Measurements from ENCODE around the gene CELF3.
"Not testable (repeated sequence)": the region's sequence is repeated elsewhere in the genome, so short reads cannot be mapped to it uniquely, and the experiment has no call there.

CELF3 gene

GRCh38 chr1:151673407-151673806 is 43.2 kb downstream of the CELF3 start:
- DNase-seq (ENCODE audit: low read depth, low spot score): no peak
- no peaks in the 10 kb centered on the region for H3K9me3 ChIP-seq (ENCODE audit: control insufficient read depth, insufficient read depth, low read length)
- no peaks in the 10 kb centered on the region for H3K27me3 ChIP-seq (ENCODE audit: control insufficient read depth, insufficient read depth, low read length)
- H3K4me1 ChIP-seq (ENCODE audit: control insufficient read depth, insufficient read depth, low read length): no peaks in the 10 kb centered on the region
- WGBS (ENCODE audit: insufficient coverage, insufficient read length): no CpG with 5 or more reads among the region's 1 CpG
- H3K4me3 ChIP-seq (ENCODE audit: low read length): no peak overlapping the region
- no peak overlapping the region for H3K27ac ChIP-seq (ENCODE audit: low read length)
- no peaks in the 10 kb centered on the region for H3K36me3 ChIP-seq (ENCODE audit: control insufficient read depth, insufficient read depth, low read length)

- DNase-seq (ENCODE audit: low read depth, low spot score); H3K4me3 ChIP-seq (ENCODE audit: low read length); H3K27ac ChIP-seq (ENCODE audit: low read length); H3K36me3 ChIP-seq (ENCODE audit: control insufficient read depth, insufficient read depth, low read length); H3K9me3 ChIP-seq (ENCODE audit: control insufficient read depth, insufficient read depth, low read length); H3K4me1 ChIP-seq (ENCODE audit: control insufficient read depth, insufficient read depth, low read length); H3K27me3 ChIP-seq (ENCODE audit: control insufficient read depth, insufficient read depth, low read length): not testable (repeated sequence)
- WGBS (ENCODE audit: insufficient coverage, insufficient read length): no CpG with 5 or more reads among the region's 2 CpGs
Measured at GRCh38 chr1:151670036-151670675, 46.4 kb downstream of the CELF3 start.

- Histone ChIP-seq H3K9me3 (ENCODE audit: control insufficient read depth, insufficient read depth, low read length) (no peaks in the 10 kb centered on the region), H3K27me3 (ENCODE audit: control insufficient read depth, insufficient read depth, low read length) (no peaks in the 10 kb centered on the region), H3K4me3 (ENCODE audit: low read length) (no peak overlapping the region), H3K4me1 (ENCODE audit: control insufficient read depth, insufficient read depth, low read length) (no peaks in the 10 kb centered on the region), H3K27ac (ENCODE audit: low read length) (no peak overlapping the region), H3K36me3 (ENCODE audit: control insufficient read depth, insufficient read depth, low read length) (peaks cover 2% of the 10 kb centered on the region; the same call in 1 of the 2 replicates)
- DNase-seq (ENCODE audit: low read depth, low spot score): no peak
- WGBS (ENCODE audit: insufficient coverage, insufficient read length): no CpG with 5 or more reads among the region's 3 CpGs
Measured at GRCh38 chr1:151668090-151668489, 48.5 kb downstream of the CELF3 start.

- no CpG with 5 or more reads among the region's 6 CpGs for WGBS (ENCODE audit: insufficient coverage, insufficient read length)
- no peak for DNase-seq (ENCODE audit: low read depth, low spot score)
- Histone ChIP-seq H3K4me1 (ENCODE audit: control insufficient read depth, insufficient read depth, low read length) (no peaks in the 10 kb centered on the region), H3K4me3 (ENCODE audit: low read length) (no peak overlapping the region), H3K36me3 (ENCODE audit: control insufficient read depth, insufficient read depth, low read length) (no peaks in the 10 kb centered on the region; the same call in 1 of the 2 replicates), H3K27ac (ENCODE audit: low read length) (no peak overlapping the region), H3K27me3 (ENCODE audit: control insufficient read depth, insufficient read depth, low read length) (no peaks in the 10 kb centered on the region), H3K9me3 (ENCODE audit: control insufficient read depth, insufficient read depth, low read length) (no peaks in the 10 kb centered on the region)
Measured at GRCh38 chr1:151661751-151662150, 54.9 kb downstream of the CELF3 start.

GRCh38 chr1:151655371-151655770 is 61.2 kb downstream of the CELF3 start:
- WGBS (ENCODE audit: insufficient coverage, insufficient read length): no CpG with 5 or more reads among the region's 3 CpGs
- no peaks in the 10 kb centered on the region for H3K4me1 ChIP-seq (ENCODE audit: control insufficient read depth, insufficient read depth, low read length)
- no peak overlapping the region for H3K4me3 ChIP-seq (ENCODE audit: low read length)
- no peak for DNase-seq (ENCODE audit: low read depth, low spot score)
- H3K9me3 ChIP-seq (ENCODE audit: control insufficient read depth, insufficient read depth, low read length): no peaks in the 10 kb centered on the region
- no peaks in the 10 kb centered on the region for H3K36me3 ChIP-seq (ENCODE audit: control insufficient read depth, insufficient read depth, low read length)
- no peaks in the 10 kb centered on the region for H3K27me3 ChIP-seq (ENCODE audit: control insufficient read depth, insufficient read depth, low read length)
- H3K27ac ChIP-seq (ENCODE audit: low read length): no peak overlapping the region

- H3K27ac ChIP-seq (ENCODE audit: low read length): no peak overlapping the region
- H3K27me3 ChIP-seq (ENCODE audit: control insufficient read depth, insufficient read depth, low read length): no peaks in the 10 kb centered on the region
- no peaks in the 10 kb centered on the region for H3K4me1 ChIP-seq (ENCODE audit: control insufficient read depth, insufficient read depth, low read length)
- no CpG with 5 or more reads among the region's 1 CpG for WGBS (ENCODE audit: insufficient coverage, insufficient read length)
- no peak overlapping the region for H3K4me3 ChIP-seq (ENCODE audit: low read length)
- no peaks in the 10 kb centered on the region for H3K9me3 ChIP-seq (ENCODE audit: control insufficient read depth, insufficient read depth, low read length)
- DNase-seq (ENCODE audit: low read depth, low spot score): no peak
- no peaks in the 10 kb centered on the region for H3K36me3 ChIP-seq (ENCODE audit: control insufficient read depth, insufficient read depth, low read length)
Measured at GRCh38 chr1:151653397-151653796, 63.2 kb downstream of the CELF3 start.
